CD4-positive, alpha-beta T cell treated with Interleukin-6 for 4 hours (primary cell): Measurements from ENCODE around the gene SMIM24.
"Not testable (repeated sequence)": the region's sequence is repeated elsewhere in the genome, so short reads cannot be mapped to it uniquely, and the experiment has no call there.

Source experiments
- DNase-seq: peaks from one replicate; pipeline ENCODE4 v3.0.0-alpha.2; 2020; ENCODE audit warnings: mixed read lengths

Gene SMIM24

GRCh38 chr19:3513229-3514140 is 33.2 kb upstream of the SMIM24 start:
- DNase-seq = no peak

GRCh38 chr19:3512562-3513228 is 32.4 kb upstream of the SMIM24 start:
- no peak for DNase-seq

GRCh38 chr19:3511506-3512251 is 31.4 kb upstream of the SMIM24 start:
- no peak for DNase-seq

GRCh38 chr19:3510727-3511126 is 30.4 kb upstream of the SMIM24 start:
- no peak for DNase-seq

GRCh38 chr19:3509566-3509989 is 29.3 kb upstream of the SMIM24 start:
- DNase-seq = no peak

GRCh38 chr19:3508771-3509535 is 28.6 kb upstream of the SMIM24 start:
- DNase-seq = no peak

GRCh38 chr19:3508121-3508661 is 27.9 kb upstream of the SMIM24 start:
- not testable (repeated sequence) for DNase-seq

GRCh38 chr19:3507371-3508120 is 27.2 kb upstream of the SMIM24 start:
- peak; percentile 65 for DNase-seq

- peak; percentile 28 for DNase-seq
Measured at GRCh38 chr19:3506384-3507340, 26.3 kb upstream of the SMIM24 start.

GRCh38 chr19:3505598-3506383 is 25.5 kb upstream of the SMIM24 start, which contains the start of gene FZR1:
TSS of gene FZR1 (plus strand) at chr19:3506311. CDS start at chr19:3522990, 16,679 bp downstream.
- peak; percentile 99 for DNase-seq

- no peak for DNase-seq
Measured at GRCh38 chr19:3504735-3505134, 24.4 kb upstream of the SMIM24 start.

- DNase-seq = no peak
Measured at GRCh38 chr19:3503036-3503572, 22.8 kb upstream of the SMIM24 start.

GRCh38 chr19:3501780-3502179 is 21.5 kb upstream of the SMIM24 start:
- no peak for DNase-seq

- peak; percentile 98 for DNase-seq
Measured at GRCh38 chr19:3500429-3501101, 20.2 kb upstream of the SMIM24 start, which contains the start of gene DOHH. TSS of gene DOHH (minus strand) at chr19:3500674. CDS start at chr19:3496814, 3,860 bp downstream.

GRCh38 chr19:3499738-3500428 is 19.6 kb upstream of the SMIM24 start:
- DNase-seq = no peak

GRCh38 chr19:3497757-3498520 is 17.6 kb upstream of the SMIM24 start:
- DNase-seq = no peak
